Prostate gland (tissue), 2 donors: ENCODE results near the gene DIPK1B. TPM values are rescaled to one million over a fixed set of nuclear protein-coding genes. Genes with fewer than 3 reads are reported as not detected.

Source experiments
- DNase-seq: peaks from one replicate; pipeline ENCODE4 v3.0.0-alpha.2; 2019; ENCODE audit warnings: low spot score
- H3K27ac ChIP-seq, 2 donors: fragments of 200-600 bp; sonication (generic); 2 replicates each; pipeline ENCODE4 v1.5.1; 2017 to 2019
- H3K27me3 ChIP-seq: fragments of 200-600 bp; sonication (generic); replicated peaks from 2 replicates; pipeline ENCODE4 v1.5.1; 2019; ENCODE audit not compliant: insufficient read depth
- H3K36me3 ChIP-seq, 2 donors: fragments of 200-600 bp; sonication (generic); 1 replicate in 1 of 2; 2 replicates in 1 of 2; pipeline versions ENCODE4 v1.5.1 to v1.8.1; 2017 to 2019
- H3K4me1 ChIP-seq: fragments of 200-600 bp; sonication (generic); replicated peaks from 2 replicates; pipeline ENCODE4 v1.5.1; 2019
- H3K4me3 ChIP-seq, 2 donors: fragments of 200-600 bp; sonication (generic); 2 replicates each; pipeline ENCODE4 v1.5.1; 2017 to 2019
- H3K9me3 ChIP-seq: fragments of 200-600 bp; sonication (generic); 2 replicates; pipeline ENCODE4 v1.5.1; 2017
- CTCF ChIP-seq, 4 experiments: fragments of 200-600 bp in 2 of 4; fragments of 450-650 bp in 2 of 4; sonication (generic) in 2 of 4; IDR thresholded peaks; 1 replicate in 3 of 4; 2 replicates in 1 of 4; pipeline ENCODE4 v1.5.1; 2016 to 2019; ENCODE audit warnings: antibody characterized with exemption in 4 of 4, mild to moderate bottlenecking in 2 of 4, moderate library complexity in 2 of 4
- POLR2A ChIP-seq: fragments of 450-650 bp; IDR thresholded peaks from one replicate; pipeline ENCODE4 v1.6.1; 2016; ENCODE audit warnings: antibody characterized with exemption, mild to moderate bottlenecking
- POLR2AphosphoS5 ChIP-seq: sonication (generic); formaldehyde crosslinking; IDR thresholded peaks from one replicate; pipeline ENCODE4 v1.6.1; 2017; ENCODE audit warnings: antibody characterized with exemption
- WGBS: methylation state at CpG from one replicate; pipeline ENCODE4 v1.1.5; 2018; 5-methylcytosine and 5-hydroxymethylcytosine counted together
- intact Hi-C: fragments of 100-400 bp; cut with DNase I; formaldehyde crosslinking; loops from one replicate; pipeline ENCODE4 v1.14.2; 2022
- total RNA-seq, 2 donors: library from RNA; depleted of rRNA; stranded (reverse); fragments of >200 nt; gene quantifications; one replicate each; pipeline ENCODE4 v1.1.0, GENCODE V29; 2016

DIPK1B gene
- total RNA-seq, 2 donors from 2014 or later = 18.9 to 27.8 TPM

GRCh38 chr9:136738960-136739359, 26.6 kb downstream of the DIPK1B start:
- no peak for TF ChIP-seq CTCF (IDR thresholded peaks at IDR 0.05)
- no peak for TF ChIP-seq POLR2AphosphoS5
- no peak for TF ChIP-seq POLR2A
- Histone ChIP-seq H3K27ac (no peak overlapping the region), H3K9me3 (no peaks in the 10 kb centered on the region), H3K4me3 (no peak overlapping the region), H3K27me3 (peaks cover 11% of the 10 kb centered on the region), H3K36me3 (no peaks in the 10 kb centered on the region), H3K4me1 (peaks cover 5% of the 10 kb centered on the region)
- intact Hi-C loops = no loop called here
- WGBS = 93% methylated on average over 20 of the region's 20 CpGs
- DNase-seq = no peak

- intact Hi-C loops = no loop called here
- no peak for DNase-seq
- TF ChIP-seq POLR2A = no peak
- Histone ChIP-seq H3K27ac (no peak overlapping the region), H3K4me3 (no peak overlapping the region), H3K4me1 (peaks cover 5% of the 10 kb centered on the region), H3K27me3 (peaks cover 11% of the 10 kb centered on the region), H3K9me3 (no peaks in the 10 kb centered on the region), H3K36me3 (no peaks in the 10 kb centered on the region)
- WGBS = 74% methylated on average over 23 of the region's 23 CpGs
Observed at GRCh38 chr9:136739509-136739908, 27.1 kb downstream of the DIPK1B start.

GRCh38 chr9:136740069-136740468, 27.7 kb downstream of the DIPK1B start:
- no peak overlapping the region for H3K27ac ChIP-seq
- WGBS = 85% methylated on average over 11 of the region's 11 CpGs
- no peak for TF ChIP-seq POLR2A
- no peak for TF ChIP-seq POLR2AphosphoS5
- TF ChIP-seq CTCF (IDR thresholded peaks at IDR 0.05) = no peak
- no peaks in the 10 kb centered on the region for H3K9me3 ChIP-seq
- no peak overlapping the region for H3K4me3 ChIP-seq
- no peak for DNase-seq
- H3K4me1 ChIP-seq = peaks cover 5% of the 10 kb centered on the region
- no peaks in the 10 kb centered on the region for H3K36me3 ChIP-seq
- H3K27me3 ChIP-seq = peaks cover 11% of the 10 kb centered on the region
- intact Hi-C loops = no loop called here

GRCh38 chr9:136740491-136740890, 28.1 kb downstream of the DIPK1B start:
- no peak for TF ChIP-seq POLR2A
- TF ChIP-seq CTCF (IDR thresholded peaks at IDR 0.05) = no peak
- TF ChIP-seq POLR2AphosphoS5 = no peak
- DNase-seq = no peak
- intact Hi-C loops = no loop called here
- H3K36me3 ChIP-seq = no peaks in the 10 kb centered on the region
- peaks cover 11% of the 10 kb centered on the region for H3K27me3 ChIP-seq
- H3K4me1 ChIP-seq = peaks cover 5% of the 10 kb centered on the region
- WGBS = 80% methylated on average over 16 of the region's 16 CpGs
- no peak overlapping the region for H3K27ac ChIP-seq
- H3K4me3 ChIP-seq = no peak overlapping the region
- H3K9me3 ChIP-seq = no peaks in the 10 kb centered on the region

GRCh38 chr9:136740971-136741882, 28.9 kb downstream of the DIPK1B start:
- Histone ChIP-seq H3K4me1 (peaks cover 5% of the 10 kb centered on the region), H3K27me3 (peaks cover 11% of the 10 kb centered on the region), H3K36me3 (no peaks in the 10 kb centered on the region), H3K4me3 (no peak overlapping the region), H3K9me3 (no peaks in the 10 kb centered on the region), H3K27ac (no peak overlapping the region)
- 12% methylated on average over 36 of the region's 37 CpGs for WGBS
- DNase-seq = no peak
- TF ChIP-seq POLR2A = no peak
- TF ChIP-seq CTCF (IDR thresholded peaks at IDR 0.05) = no peak
- TF ChIP-seq POLR2AphosphoS5 = no peak
- intact Hi-C loops = no loop called here
